ENCODE measurements around the gene MYO1E.
"Not testable (repeated sequence)": the region's sequence is repeated elsewhere in the genome, so short reads cannot be mapped to it uniquely, and the experiment has no call there.

DNA sequence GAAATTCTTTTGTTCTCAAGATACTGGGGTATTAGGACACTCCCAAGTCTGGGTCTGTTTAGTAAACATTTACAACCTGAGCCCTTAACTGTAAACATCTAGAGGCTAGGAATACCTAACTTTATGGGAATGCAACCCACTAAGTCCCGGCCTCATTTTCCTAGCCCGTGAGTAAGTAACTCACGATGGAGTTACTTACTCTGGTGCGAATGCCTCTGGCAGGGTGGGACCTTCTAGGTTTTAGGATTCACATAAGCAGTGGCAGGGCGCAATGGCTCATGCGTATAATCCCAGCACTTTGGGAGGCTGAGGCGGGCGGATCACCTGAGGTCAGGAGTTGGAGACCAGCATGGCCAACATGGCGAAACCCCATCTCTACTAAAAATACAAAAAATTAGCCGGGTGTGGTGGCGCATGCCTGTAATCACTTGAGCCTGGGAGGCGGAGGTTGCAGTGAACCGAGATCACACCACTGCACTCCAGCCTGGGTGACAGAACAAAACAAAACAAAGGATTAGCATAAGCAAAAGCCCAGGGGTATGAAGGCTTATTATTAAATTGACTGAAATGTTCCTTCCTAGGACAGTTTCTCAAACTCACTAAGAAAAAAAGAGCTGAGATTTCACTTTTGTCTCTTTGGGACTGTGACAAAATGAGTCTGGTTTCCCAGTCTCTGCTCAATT, 14.7 kb upstream of the MYO1E start:
- TF ChIP-seq POLR2AphosphoS5 (IDR thresholded peaks at IDR 0.05; ENCODE audit: low read depth, low read length); POU2F2 (IDR thresholded peaks at IDR 0.05; ENCODE audit: low read depth, low read length); POLR2A (IDR thresholded peaks at IDR 0.05; ENCODE audit: low read depth, low read length); TAF1 (IDR thresholded peaks at IDR 0.05; ENCODE audit: low read depth, low read length); PAX5 (IDR thresholded peaks at IDR 0.05; ENCODE audit: insufficient read depth, low read length, severe bottlenecking); SPI1 (IDR thresholded peaks at IDR 0.05; ENCODE audit: low read depth, low read length): not testable (repeated sequence)
